Parathyroid adenoma (tissue), 2 donors: ENCODE results near the gene ZCCHC14.

Source experiments
- H2AFZ ChIP-seq: fragments of 300-600 bp; sonication (generic); one replicate; pipeline ENCODE4 v1.7.0; 2017; ENCODE audit warnings: antibody characterized with exemption, mild to moderate bottlenecking
- H3K27ac ChIP-seq: fragments of 300-600 bp; sonication (generic); one replicate; pipeline ENCODE4 v1.7.0; 2017
- H3K27me3 ChIP-seq: fragments of 300-600 bp; sonication (generic); one replicate; pipeline ENCODE4 v1.7.0; 2017; ENCODE audit warnings: low read length; ENCODE audit not compliant: control insufficient read depth, insufficient read depth
- H3K36me3 ChIP-seq: fragments of 300-600 bp; sonication (generic); one replicate; pipeline ENCODE4 v1.7.0; 2017; ENCODE audit warnings: low read length; ENCODE audit not compliant: control insufficient read depth, insufficient read depth
- H3K4me1 ChIP-seq: fragments of 300-600 bp; sonication (generic); one replicate; pipeline ENCODE4 v1.7.0; 2017; ENCODE audit warnings: control low read depth
- H3K4me2 ChIP-seq: fragments of 300-600 bp; sonication (generic); one replicate; pipeline ENCODE4 v1.7.0; 2017; ENCODE audit warnings: low read length
- H3K4me3 ChIP-seq: fragments of 300-600 bp; sonication (generic); one replicate; pipeline ENCODE4 v1.7.0; 2017; ENCODE audit warnings: low read depth, low read length
- H3K79me2 ChIP-seq: fragments of 300-600 bp; sonication (generic); one replicate; pipeline ENCODE4 v1.7.0; 2017; ENCODE audit warnings: control low read depth
- H3K9ac ChIP-seq: fragments of 300-600 bp; sonication (generic); one replicate; pipeline ENCODE4 v1.7.0; 2017; ENCODE audit warnings: mild to moderate bottlenecking
- H3K9me3 ChIP-seq: fragments of 300-600 bp; sonication (generic); one replicate; pipeline ENCODE4 v1.7.0; 2017; ENCODE audit warnings: low read length; ENCODE audit not compliant: control insufficient read depth
- CTCF ChIP-seq: fragments of 300-600 bp; sonication (generic); IDR thresholded peaks from one replicate; pipeline ENCODE4 v1.7.0; 2017; ENCODE audit warnings: antibody characterized with exemption, mild to moderate bottlenecking
- donor health status: primary hyperparathyroidism.

The ZCCHC14 gene

GRCh38 chr16:87424266-87424665, 68.6 kb downstream of the ZCCHC14 start:
- Histone ChIP-seq H3K79me2 (peaks cover 49% of the 10 kb centered on the region), H3K4me1 (no peaks in the 10 kb centered on the region), H3K9ac (no peak overlapping the region), H3K4me3 (no peak overlapping the region), H3K9me3 (no peaks in the 10 kb centered on the region), H3K27me3 (no peaks in the 10 kb centered on the region), H3K27ac (no peak overlapping the region), H3K36me3 (no peaks in the 10 kb centered on the region), H3K4me2 (no peak overlapping the region), H2AFZ (no peak overlapping the region)
- TF ChIP-seq CTCF: no peak

- Histone ChIP-seq H2AFZ (no peak overlapping the region), H3K36me3 (no peaks in the 10 kb centered on the region), H3K27ac (no peak overlapping the region), H3K4me1 (no peaks in the 10 kb centered on the region), H3K9me3 (no peaks in the 10 kb centered on the region), H3K4me3 (no peak overlapping the region), H3K27me3 (no peaks in the 10 kb centered on the region), H3K9ac (no peak overlapping the region), H3K79me2 (peaks cover 51% of the 10 kb centered on the region), H3K4me2 (no peak overlapping the region)
- TF ChIP-seq CTCF: no peak
These were observed 69.4 kb downstream of the ZCCHC14 start for GRCh38 chr16:87423429-87423828.

GRCh38 chr16:87422106-87422505, 70.7 kb downstream of the ZCCHC14 start:
- no peak for TF ChIP-seq CTCF
- no peaks in the 10 kb centered on the region for H3K9me3 ChIP-seq
- no peak overlapping the region for H3K27ac ChIP-seq
- H3K36me3 ChIP-seq: no peaks in the 10 kb centered on the region
- no peak overlapping the region for H3K4me2 ChIP-seq
- no peak overlapping the region for H3K4me3 ChIP-seq
- peaks cover 48% of the 10 kb centered on the region for H3K79me2 ChIP-seq
- H3K4me1 ChIP-seq: no peaks in the 10 kb centered on the region
- H3K27me3 ChIP-seq: no peaks in the 10 kb centered on the region
- no peak overlapping the region for H3K9ac ChIP-seq
- H2AFZ ChIP-seq: no peak overlapping the region

- Histone ChIP-seq H3K4me2 (no peak overlapping the region), H3K36me3 (no peaks in the 10 kb centered on the region), H3K27ac (no peak overlapping the region)
These were observed 71.6 kb downstream of the ZCCHC14 start for GRCh38 chr16:87421003-87421912.

More at GRCh38 chr16:87421003-87421912, 71.6 kb downstream of the ZCCHC14 start:
- H3K4me3 ChIP-seq: no peak overlapping the region
- H3K4me1 ChIP-seq: no peaks in the 10 kb centered on the region
- H3K27me3 ChIP-seq: no peaks in the 10 kb centered on the region
- peaks cover 40% of the 10 kb centered on the region for H3K79me2 ChIP-seq
- no peak overlapping the region for H2AFZ ChIP-seq
- TF ChIP-seq CTCF: no peak
- no peak overlapping the region for H3K9ac ChIP-seq
- no peaks in the 10 kb centered on the region for H3K9me3 ChIP-seq
